GM21619 (cell line): ENCODE measurements around the gene SPEG.

Experiments
- ATAC-seq: cut with Tn5 transposase; IDR thresholded peaks from one replicate; pipeline ENCODE4 v1.9.1; 2021; ENCODE audit not compliant: unreplicated experiment

SPEG gene

DNA sequence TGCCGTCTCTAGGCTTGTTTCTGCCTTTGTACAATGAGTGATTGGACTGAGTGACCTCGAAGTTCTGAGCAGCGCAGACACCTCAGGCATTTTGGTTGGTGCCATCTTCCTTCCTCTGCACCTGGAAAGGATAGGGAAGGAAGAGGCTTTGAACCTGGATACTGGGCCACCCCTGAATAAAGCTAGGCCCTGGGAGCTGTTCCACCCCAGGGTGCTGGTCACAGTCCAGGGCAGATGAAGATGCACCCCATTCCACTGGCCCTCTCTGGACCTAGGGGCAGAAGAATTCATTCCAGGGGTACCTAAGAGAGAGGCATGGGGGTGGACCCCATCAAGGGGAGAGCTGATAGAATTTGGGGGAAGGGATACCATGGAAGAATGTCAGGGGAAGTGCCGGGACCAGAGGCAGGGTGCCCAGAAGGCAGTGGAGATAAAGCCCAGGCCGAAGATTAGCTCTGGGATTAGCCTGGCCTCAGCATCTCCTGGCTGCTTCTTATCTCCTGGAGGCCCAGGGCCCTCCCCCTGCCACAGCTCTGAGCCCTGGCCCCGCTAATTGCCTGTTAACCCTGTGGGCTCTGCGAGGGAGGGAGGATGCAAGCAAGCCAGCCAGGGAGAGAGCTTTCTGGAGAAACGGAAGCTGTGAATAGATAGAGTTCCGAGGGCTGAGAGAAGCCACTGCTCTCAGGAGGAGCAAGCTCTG, 91.0 kb downstream of the SPEG start:
- ATAC-seq: no peak

DNA sequence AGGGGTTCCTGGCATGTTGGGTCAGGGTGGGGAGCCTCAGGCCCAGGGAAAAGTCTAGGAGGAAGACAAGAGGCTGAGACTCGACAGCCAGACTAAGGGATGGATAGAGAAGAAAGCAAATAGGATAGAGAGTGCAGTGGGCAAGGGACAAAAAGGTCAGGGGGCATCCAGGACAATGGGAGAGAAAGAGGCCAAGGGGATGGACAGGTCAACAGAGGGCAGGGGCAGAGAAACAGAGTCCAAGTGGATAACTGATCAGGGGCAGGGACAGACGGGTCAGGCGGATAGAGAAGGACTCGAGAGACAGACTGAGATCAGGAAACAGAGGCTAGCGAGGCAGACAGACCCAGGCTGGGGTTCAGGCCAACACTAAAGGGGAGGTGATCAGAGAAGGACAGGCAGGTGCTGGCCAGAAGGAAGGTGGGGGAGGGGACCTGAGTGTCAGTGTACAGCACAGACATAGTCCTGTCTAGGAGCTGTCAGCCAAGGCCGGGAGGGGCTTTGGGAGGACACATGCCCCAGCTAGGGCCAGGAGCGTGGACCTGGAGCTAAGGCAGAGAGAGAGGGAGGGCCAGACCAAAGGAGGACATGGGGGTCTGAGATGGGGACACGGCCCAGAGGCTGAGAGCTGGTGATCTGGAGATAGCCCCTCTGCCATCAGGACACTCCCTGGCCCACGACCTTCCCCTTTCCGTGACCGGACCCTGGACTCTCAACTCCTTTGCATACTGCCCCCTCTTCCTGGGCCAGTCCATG, 91.9 kb downstream of the SPEG start:
- ATAC-seq: no peak

DNA sequence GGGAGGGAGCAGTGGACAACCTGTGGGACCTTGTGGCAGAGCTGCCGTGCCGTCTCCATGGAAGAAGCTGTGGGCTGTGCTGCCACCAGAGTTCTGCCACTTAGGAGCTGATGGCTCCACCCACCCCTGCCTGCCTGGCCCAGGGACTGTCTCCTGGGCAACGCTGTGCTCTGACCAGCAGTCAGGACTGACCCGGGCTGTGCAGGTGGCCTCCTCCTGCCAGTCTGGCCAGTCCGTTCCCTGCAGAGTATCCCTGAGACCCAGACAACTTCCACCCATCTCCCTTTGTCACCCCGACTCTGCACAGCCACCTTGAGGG, 92.4 kb downstream of the SPEG start:
- no peak for ATAC-seq

DNA sequence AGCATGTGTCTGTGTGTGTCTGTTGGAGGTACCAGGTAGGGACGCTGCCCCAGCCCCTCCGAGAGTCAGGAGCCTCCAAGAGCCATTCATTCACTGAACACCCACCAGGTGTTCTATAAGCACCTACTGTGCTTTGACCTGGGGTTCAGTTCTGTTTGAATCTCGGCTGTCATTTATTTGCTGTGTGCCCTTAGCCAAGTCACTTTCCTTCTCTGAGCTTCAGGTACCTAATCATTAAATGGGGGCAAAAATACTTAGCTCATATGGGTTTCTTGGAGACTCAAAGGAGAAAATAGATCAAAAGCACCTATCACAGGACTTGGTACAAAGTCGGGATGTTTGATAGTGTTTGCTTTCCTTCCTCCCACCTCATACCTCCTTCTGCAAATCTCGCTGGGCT, 92.8 kb downstream of the SPEG start:
- ATAC-seq: no peak

DNA sequence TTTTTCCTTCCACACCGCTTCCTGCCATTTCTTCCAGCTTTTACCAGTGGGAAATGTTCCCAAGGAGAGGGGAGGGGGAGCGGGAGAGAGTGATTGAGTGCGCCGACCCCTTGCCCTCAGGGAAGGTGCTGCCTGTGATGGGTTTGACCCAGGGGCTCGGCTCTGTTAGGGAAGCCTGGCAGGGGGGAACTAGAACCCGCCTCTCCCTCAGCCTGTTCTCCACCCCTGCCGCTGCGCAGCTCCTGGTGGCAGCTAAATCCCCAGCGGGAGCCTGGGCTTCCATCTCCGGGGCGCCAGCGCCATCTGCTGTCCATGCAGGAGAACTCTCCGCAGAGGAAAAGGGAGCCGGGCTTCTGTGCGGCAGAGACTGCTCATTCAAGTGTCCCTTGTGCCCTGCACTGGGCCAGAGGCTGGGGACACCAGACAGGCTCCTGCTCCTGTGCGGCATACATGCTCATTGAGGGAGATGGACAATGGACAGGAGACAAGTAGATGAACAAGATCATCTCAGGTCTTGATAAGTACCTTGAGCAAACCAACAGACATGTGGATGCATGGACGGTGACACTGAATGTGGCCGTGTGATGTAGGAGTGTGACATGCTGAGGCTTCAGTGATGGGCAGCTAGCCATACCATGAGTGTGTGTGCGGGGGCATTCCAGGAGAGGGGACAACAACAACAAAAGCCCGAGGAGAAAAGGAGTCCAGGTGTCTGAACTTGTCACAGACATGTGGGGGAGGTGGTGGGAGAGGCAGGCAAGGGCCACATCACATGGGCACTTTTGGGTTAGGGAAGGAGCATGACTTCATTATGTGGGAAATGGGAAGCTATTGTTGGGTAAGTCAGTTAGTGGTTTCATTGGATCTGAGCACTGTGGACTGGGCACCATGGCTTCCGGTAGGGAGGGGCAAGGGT, 95.7 kb downstream of the SPEG start:
- ATAC-seq: peak; percentile 92

DNA sequence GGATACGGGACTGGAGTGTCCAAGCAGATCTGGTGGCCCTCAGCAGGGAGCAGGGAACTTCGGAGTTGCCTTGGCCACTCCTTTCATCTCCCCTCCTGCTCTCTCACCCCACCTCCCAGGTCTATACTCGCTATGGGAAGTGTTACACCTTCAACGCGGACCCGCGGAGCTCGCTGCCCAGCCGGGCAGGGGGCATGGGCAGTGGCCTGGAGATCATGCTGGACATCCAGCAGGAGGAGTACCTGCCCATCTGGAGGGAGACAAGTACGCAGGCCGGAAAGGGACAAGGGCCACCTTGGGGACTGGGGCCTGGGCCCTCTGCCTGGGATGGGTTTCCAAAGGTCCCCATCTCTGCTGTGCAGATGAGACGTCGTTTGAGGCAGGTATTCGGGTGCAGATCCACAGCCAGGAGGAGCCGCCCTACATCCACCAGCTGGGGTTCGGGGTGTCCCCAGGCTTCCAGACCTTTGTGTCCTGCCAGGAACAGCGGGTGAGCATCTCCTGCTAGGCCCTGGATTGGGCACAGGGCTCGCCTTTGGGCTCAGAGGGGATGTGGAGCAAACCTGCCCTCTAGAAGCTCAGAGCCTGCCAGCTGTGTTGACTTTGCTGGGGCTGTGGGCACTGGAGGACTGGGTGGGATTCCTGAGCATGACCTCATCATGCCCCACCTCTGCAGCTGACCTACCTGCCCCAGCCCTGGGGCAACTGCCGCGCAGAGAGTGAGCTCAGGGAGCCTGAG, 97.2 kb downstream of the SPEG start:
- no peak for ATAC-seq

DNA sequence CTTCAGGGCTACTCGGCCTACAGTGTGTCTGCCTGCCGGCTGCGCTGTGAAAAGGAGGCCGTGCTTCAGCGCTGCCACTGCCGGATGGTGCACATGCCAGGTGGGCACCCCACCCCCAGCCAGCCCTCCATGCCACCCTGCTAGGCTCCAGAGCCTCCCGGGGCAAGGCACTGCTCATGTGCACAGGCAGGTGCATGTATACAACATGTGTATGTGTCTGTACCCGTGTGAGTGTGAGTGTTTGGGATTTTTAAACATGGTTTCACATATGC, 97.7 kb downstream of the SPEG start:
- no peak for ATAC-seq

DNA sequence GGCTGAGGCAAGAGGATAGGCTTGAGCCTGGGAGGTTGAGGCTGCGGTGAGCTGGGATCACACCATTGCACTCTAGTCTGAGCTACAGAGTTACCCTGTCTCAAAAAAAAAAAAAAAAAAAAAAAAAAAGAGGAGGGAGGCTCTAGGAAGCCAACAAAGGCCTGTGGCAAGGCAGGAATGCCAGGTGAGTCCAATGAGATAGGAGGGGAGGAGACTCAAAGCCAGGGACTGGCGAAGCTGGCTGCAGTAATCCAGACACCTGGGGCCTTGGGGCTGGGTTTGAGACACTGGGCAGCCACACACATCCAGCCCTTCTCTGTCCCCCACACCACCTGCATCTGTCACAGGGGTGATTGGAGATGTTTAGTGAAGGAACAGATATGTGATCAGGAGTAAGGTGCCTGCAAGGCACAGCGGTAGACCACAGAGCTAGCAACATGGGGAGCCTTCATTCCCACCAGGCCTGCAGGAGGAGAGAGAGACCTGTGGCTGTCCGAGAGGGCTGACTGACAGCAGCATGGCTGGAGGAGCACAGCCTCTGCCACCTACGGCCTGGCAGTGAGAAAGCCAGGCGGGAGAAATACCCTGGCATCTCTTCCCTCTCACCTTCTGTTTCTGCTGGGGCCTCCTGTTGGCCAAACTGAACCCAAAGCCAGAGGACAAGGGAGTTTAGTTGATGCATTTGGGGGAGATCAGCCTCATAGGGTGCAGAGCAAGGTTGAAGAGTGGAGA, 99.5 kb downstream of the SPEG start:
- no peak for ATAC-seq

DNA sequence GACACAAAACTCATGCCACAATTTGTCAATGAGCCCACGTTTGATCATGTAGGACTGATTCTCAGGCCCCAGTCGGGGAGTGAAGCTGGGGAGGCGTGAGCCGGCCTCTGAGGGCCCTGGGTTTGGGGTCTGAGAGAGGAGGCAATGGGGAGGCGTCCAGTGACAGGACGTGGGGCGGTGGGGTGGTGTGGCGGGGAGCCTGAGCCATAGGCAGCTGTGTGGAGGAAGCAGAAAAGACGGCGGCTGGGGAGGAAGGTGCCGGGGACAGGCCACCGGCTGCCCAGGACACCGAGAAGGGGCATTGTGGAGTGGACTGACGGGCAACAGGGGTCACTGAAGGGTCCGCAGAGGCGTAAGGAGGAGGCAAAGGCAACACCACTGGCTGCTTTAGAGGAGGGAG, 101.8 kb downstream of the SPEG start:
- ATAC-seq: no peak

DNA sequence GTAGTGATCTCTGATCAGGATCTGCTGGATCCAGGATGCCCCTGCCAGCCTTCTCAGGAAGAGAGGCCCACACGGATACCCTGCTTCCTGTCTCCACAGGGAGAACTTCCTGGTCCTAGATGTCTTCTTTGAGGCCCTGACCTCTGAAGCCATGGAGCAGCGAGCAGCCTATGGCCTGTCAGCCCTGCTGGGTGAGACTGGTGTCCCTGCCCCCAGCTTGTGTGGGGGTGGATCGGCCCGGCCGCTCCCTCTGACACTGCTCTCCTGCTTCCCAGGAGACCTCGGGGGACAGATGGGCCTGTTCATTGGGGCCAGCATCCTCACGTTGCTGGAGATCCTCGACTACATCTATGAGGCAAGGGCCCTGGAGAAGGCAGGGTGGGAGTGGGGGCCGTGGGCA, 102.3 kb downstream of the SPEG start:
- no peak for ATAC-seq

DNA sequence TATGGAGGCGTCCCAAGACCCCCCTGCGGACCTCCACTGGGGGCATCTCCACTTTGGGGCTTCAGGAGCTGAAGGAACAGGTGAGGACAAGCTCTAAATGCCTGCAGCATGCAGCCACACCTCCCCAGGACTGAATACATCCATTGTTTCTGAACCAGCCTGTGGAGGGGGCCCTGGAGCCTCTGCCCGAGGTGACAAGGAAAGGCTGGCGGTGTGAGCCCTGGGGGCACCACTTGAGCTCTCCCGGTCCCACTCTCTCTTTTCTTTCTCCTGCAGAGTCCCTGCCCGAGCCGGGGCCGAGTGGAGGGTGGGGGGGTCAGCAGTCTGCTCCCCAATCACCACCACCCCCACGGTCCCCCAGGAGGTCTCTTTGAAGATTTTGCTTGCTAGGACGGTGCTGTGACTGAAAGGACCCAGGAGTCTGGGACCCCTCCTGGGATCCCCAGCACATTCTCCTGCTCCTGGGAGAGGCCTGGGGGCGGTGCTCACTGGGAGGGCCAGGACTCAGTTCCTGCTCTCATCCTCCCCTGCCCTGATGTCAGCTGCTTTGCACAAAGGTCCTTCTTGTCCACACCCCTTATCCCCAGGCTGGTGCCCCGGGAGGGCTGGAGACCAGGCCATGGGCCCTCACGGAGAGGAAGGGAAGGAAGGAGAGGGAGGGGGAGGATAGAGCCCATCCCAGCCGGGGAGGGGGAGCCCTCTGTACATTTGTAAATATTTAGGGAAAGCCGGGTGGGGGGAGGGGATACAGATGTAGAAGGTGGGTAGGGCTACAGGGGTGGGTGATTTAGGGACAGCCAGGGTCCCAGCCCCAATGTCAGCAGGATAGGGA, 103.2 kb downstream of the SPEG start:
- ATAC-seq: no peak

DNA sequence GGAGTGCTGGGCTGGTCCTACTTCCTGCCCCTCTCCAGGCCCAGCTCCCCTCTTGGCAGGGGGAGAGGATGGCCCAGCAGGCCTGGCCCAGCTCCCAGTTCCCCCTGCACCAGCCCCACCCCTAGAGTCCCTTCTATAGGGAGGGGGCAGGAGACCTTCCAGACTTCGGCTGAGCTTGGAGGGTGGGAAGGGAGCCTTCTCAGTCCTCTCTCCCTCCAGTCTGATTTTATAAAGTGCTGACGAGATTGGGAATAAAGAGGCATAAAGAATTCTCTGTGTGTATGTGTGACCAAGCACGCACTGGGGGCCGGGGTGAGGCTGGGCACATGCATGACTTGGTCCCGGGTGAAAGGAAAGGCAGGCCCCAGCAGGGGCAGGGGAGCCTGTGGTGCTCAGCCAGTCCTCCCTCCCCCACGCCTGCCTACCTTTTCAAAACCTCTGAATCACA, 103.9 kb downstream of the SPEG start:
- ATAC-seq: no peak

DNA sequence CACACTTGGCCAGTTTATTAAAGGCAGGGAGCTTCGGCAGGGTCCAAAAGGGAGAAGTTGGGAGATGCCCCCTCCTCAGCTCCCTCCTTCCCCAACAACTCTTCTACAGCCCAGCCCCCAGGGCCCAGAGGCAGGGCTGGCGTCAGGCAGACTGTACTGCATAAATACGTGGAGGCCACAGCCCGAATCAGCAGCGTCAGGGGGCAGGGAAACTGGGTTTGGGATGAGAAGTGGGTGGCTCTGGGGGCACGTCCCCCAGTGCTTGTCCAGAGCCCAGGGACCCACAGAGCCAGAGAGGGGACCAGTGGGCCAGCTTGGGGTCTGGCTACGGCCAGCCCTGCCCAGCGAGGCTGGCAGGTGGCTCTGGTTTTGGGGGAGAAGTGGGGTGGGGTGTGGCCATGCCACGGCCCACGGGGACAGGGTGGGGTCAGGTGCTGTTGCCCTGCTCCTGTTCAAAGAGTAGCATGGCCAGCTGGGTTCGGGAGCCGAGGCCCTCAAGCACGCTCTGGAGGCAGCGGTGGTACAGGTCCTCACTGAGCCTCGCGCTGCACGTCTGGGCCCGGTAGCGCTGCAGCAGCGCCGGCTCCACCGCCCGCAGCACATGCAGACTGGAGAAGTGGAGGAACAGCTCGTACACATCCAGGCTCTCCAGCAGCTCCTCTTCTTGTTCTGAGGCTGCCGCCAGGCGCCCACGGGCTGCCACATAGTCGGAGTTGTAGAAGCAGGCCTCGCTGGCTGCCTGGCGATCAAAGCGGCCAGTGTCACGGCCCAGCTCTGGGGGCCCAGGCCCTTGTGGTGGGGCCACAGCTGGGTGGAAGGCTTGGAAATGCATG, 104.5 kb downstream of the SPEG start:
- no peak for ATAC-seq

DNA sequence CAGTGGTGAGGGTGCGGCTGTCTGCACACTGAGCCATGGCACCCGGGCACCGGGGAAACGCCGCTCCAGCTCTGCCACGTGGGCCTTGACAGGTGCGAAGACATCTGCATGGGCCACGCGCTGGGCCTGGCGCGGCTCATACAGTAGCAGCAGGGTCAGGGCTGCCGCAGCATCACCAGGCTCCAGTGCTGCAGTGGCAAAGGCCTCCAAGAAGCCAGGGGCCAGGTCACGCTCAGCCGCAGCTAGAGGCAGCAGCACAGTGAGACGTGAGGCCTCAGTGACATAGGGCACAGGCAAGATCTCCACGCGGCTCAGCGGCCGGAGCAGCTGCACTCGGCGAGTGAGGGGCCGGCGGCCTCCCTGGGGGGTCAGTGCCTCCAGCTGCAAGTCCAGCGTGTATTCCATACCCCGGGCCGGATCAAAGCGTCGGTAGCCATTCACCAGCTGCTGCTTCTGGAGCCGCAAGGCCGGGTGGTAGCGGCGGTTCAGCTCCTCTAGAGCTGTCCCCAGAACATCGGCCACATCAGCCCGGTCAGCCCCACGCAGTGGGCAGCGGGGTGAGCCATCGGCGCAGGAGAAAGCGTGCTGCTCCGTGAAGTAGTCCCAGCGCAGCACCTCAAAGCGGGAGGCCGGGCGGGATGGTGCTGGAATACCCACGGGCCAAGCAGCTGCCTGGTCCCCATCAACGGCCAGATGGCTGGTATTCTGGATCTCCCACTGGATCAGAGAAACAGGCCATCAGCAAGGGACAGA, 105.5 kb downstream of the SPEG start:
- no peak for ATAC-seq

DNA sequence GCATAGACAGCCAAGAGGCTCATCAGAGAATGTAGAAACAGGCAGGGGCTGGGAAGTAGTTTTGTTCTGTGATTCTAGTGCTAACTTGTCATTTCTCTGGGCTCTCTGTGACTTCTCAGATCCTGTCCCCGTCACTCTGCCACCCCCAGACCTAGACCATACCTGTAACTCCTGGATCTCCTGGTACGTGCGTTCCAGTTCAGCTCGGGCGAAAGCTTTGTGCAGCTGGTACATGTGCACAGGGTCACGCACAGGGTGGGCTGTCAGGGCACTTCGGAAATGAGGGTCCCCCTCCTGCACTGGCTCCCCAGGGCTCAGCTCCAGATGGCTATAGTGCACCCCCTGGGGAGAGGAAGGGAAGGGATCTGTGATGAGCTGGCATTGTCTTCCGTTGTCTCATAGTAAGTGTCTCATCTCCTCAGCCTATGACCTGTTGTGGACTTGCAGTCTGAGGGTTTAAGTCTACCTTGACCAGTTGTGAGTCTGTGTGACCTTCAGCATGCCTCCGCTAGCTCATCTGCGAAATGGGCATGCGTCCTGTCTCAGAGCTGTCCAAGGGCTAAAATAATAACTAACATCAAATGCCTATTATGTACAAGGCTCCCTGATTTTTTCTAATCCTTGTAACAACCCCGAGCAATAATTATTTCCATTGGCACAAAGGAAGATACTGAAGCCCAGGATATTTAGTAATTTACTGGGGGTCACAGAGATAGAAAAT, 106.3 kb downstream of the SPEG start:
- ATAC-seq: no peak

DNA sequence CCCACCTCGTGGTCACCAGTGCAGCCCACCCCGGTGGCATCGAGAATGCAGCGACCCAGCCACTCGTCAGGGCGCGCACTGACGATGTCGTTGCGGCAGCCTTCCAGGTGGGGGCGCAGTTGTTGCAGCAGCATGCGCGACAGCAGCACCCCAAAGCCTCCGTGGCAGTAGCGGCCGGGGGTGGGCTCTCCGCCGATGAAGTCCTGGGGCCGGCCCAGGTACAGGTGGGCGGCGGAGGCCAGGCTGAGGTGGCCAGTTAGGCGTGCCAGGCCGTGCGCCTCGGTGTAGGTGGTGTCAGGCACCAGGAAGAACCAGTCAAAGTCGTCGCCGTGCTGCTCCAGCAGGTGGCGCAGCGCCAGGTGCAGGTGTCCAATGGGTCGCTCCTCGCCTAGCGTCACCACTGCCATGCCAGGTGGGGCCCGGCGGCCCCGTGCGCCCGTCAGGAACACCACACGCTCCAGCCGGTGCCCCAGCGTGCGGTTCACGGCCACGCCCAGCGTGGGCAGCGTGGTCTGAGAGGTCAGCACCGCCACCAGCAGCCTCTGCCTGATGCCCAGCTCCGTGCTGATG, 107.1 kb downstream of the SPEG start:
- ATAC-seq: peak; percentile 46

DNA sequence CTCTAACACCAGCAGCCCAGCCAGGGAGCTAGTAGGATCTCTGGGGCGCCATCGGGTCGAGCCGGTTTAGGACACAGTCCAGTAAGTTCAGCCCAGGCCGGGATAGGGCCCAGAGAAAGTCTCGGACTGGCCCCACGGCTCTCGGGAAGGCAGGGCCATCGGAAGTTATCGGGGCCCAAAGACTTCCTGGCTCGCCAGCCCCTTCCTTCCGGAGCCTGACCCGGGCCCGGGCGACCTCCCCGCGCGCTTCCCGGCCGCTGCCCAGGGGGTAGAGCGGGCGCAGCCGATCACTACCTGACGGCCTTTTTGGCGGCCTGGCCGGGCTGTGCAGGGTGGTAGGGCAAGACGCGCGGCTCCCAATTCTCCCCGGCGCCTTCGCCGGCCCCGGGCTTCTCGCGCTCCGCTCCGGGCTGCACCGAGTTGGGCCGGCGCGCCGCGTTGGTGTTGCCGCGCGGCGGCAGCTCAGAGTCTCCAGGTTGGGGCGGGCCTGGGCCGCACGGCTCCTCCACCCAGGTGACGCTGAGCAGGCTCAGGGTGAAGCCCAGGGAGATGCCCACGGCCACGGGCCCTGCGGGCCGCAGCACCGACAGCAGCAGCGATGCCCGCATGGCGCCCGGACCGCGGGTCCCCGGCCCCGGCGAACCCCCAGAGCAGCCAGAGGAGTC, 108.4 kb downstream of the SPEG start:
- peak; percentile 37 for ATAC-seq
